Glutamatergic neuron (in vitro differentiated cells): ENCODE measurements around the gene SYT13. TPM values are rescaled to one million over a fixed set of nuclear protein-coding genes. Genes with fewer than 3 reads are reported as not detected.
A peak's percentile ranks its signal among the peaks of the same experiment; 100 is the strongest.

Experiments used
- DNase-seq: peaks from one replicate; pipeline ENCODE4 v3.0.0; 2022
- H3K27ac Mint-ChIP-seq: one replicate; pipeline ENCODE4 v1.8.0; 2020; ENCODE audit warnings: mild to moderate bottlenecking, mixed read lengths, inconsistent platforms; ENCODE audit not compliant: unreplicated experiment
- H3K27me3 Mint-ChIP-seq: one replicate; pipeline ENCODE4 v1.8.0; 2020; ENCODE audit warnings: mild to moderate bottlenecking, moderate library complexity, mixed read lengths, inconsistent platforms; ENCODE audit not compliant: unreplicated experiment
- H3K36me3 Mint-ChIP-seq: one replicate; pipeline ENCODE4 v1.8.0; 2020; ENCODE audit warnings: mild to moderate bottlenecking, mixed read lengths, inconsistent platforms; ENCODE audit not compliant: unreplicated experiment
- H3K4me1 Mint-ChIP-seq: one replicate; pipeline ENCODE4 v1.8.0; 2020; ENCODE audit warnings: mild to moderate bottlenecking, low read depth, mixed read lengths, inconsistent platforms; ENCODE audit not compliant: unreplicated experiment
- H3K4me3 Mint-ChIP-seq: one replicate; pipeline ENCODE4 v1.8.0; 2020; ENCODE audit warnings: mild to moderate bottlenecking, mixed read lengths, inconsistent platforms; ENCODE audit not compliant: unreplicated experiment
- H3K9me3 Mint-ChIP-seq: one replicate; pipeline ENCODE4 v1.8.0; 2020; ENCODE audit warnings: mild to moderate bottlenecking, moderate library complexity, mixed read lengths, inconsistent platforms; ENCODE audit not compliant: unreplicated experiment
- CTCF ChIP-seq: fragments of 200-600 bp; sonication (generic); IDR thresholded peaks from one replicate; pipeline ENCODE4 v1.5.0; 2021; ENCODE audit not compliant: partially characterized antibody, unreplicated experiment
- total RNA-seq: library from RNA; stranded (reverse); fragmentation: NEBNext Ultra II Directional; extraction: Animal tissue kit (Norgen Biotek cat#: 25700); gene quantifications from one replicate; pipeline ENCODE4 v1.2.1, GENCODE V29; 2021; ENCODE audit not compliant: unreplicated experiment

The SYT13 gene
- total RNA-seq, 1 donor from 2014 or later, result 7.5 TPM

GRCh38 chr11:45248501-45249011 is 37.6 kb downstream of the SYT13 start:
- no peak overlapping the region for H3K4me3 Mint-ChIP-seq
- no peak for TF ChIP-seq CTCF
- H3K4me1 Mint-ChIP-seq, result peaks cover 3% of the 10 kb centered on the region
- no peak overlapping the region for H3K27ac Mint-ChIP-seq
- no peaks in the 10 kb centered on the region for H3K9me3 Mint-ChIP-seq
- H3K36me3 Mint-ChIP-seq, result no peaks in the 10 kb centered on the region
- DNase-seq, result no peak
- peaks cover 4% of the 10 kb centered on the region for H3K27me3 Mint-ChIP-seq

GRCh38 chr11:45247433-45247832 is 38.7 kb downstream of the SYT13 start:
- no peak for TF ChIP-seq CTCF
- Mint-ChIP-seq H3K9me3 (no peaks in the 10 kb centered on the region), H3K27ac (no peak overlapping the region), H3K36me3 (no peaks in the 10 kb centered on the region), H3K4me3 (no peak overlapping the region), H3K27me3 (peaks cover 4% of the 10 kb centered on the region), H3K4me1 (peaks cover 3% of the 10 kb centered on the region)
- DNase-seq, result no peak

GRCh38 chr11:45246241-45246640 is 39.9 kb downstream of the SYT13 start:
- no peaks in the 10 kb centered on the region for H3K36me3 Mint-ChIP-seq
- H3K9me3 Mint-ChIP-seq, result no peaks in the 10 kb centered on the region
- no peak overlapping the region for H3K4me3 Mint-ChIP-seq
- H3K27ac Mint-ChIP-seq, result no peak overlapping the region
- no peak for TF ChIP-seq CTCF
- no peak for DNase-seq
- H3K4me1 Mint-ChIP-seq, result peaks cover 3% of the 10 kb centered on the region
- peaks cover 4% of the 10 kb centered on the region for H3K27me3 Mint-ChIP-seq

- Mint-ChIP-seq H3K27me3 (peaks cover 4% of the 10 kb centered on the region), H3K27ac (no peak overlapping the region), H3K9me3 (no peaks in the 10 kb centered on the region), H3K4me3 (no peak overlapping the region), H3K4me1 (peaks cover 3% of the 10 kb centered on the region), H3K36me3 (no peaks in the 10 kb centered on the region)
- no peak for DNase-seq
- no peak for TF ChIP-seq CTCF
These were observed 40.7 kb downstream of the SYT13 start for GRCh38 chr11:45245218-45246045.

- no peak for TF ChIP-seq CTCF
- DNase-seq, result peak; percentile 34
- no peak overlapping the region for H3K27ac Mint-ChIP-seq
- H3K36me3 Mint-ChIP-seq, result no peaks in the 10 kb centered on the region
- no peaks in the 10 kb centered on the region for H3K9me3 Mint-ChIP-seq
- peaks cover 3% of the 10 kb centered on the region for H3K4me1 Mint-ChIP-seq
- no peak overlapping the region for H3K4me3 Mint-ChIP-seq
- H3K27me3 Mint-ChIP-seq, result peaks cover 3% of the 10 kb centered on the region
These were observed 42.2 kb downstream of the SYT13 start for GRCh38 chr11:45243967-45244366.
